MM.1S (cell line): ENCODE measurements around the gene SNTG2.

Experiments used
- DNase-seq: peaks from one replicate; pipeline ENCODE4 v3.0.0-alpha.2; 2015
- H2AFZ ChIP-seq: fragments of 300-600 bp; sonication (generic); 2 replicates; pipeline ENCODE4 v1.6.0; 2016; ENCODE audit warnings: antibody characterized with exemption, low read length
- H3F3A ChIP-seq: fragments of 300-600 bp; sonication (generic); 2 replicates; pipeline ENCODE4 v1.6.1; 2016; ENCODE audit warnings: mild to moderate bottlenecking, antibody characterized with exemption, low read length, moderate library complexity, mixed read lengths; ENCODE audit not compliant: insufficient read depth
- H3K27ac ChIP-seq: fragments of 300-600 bp; sonication (generic); 2 replicates; pipeline ENCODE4 v1.5.1; 2016; ENCODE audit warnings: mild to moderate bottlenecking, low read length
- H3K27me3 ChIP-seq: fragments of 300-600 bp; sonication (generic); replicated peaks from 2 replicates; pipeline ENCODE4 v1.6.0; 2016; ENCODE audit warnings: low read length; ENCODE audit not compliant: insufficient read depth
- H3K36me3 ChIP-seq: fragments of 300-600 bp; sonication (generic); replicated peaks from 2 replicates; pipeline ENCODE4 v1.6.1; 2016; ENCODE audit warnings: mild to moderate bottlenecking, low read length, mixed read lengths; ENCODE audit not compliant: insufficient read depth
- H3K4me1 ChIP-seq: fragments of 300-600 bp; sonication (generic); 2 replicates; pipeline ENCODE4 v1.6.1; 2016; ENCODE audit warnings: low read length, mixed read lengths
- H3K4me2 ChIP-seq: fragments of 300-600 bp; sonication (generic); 2 replicates; pipeline ENCODE4 v1.6.0; 2016; ENCODE audit warnings: low read depth, low read length
- H3K4me3 ChIP-seq: fragments of 300-600 bp; sonication (generic); 2 replicates; pipeline ENCODE4 v1.5.1; 2016; ENCODE audit warnings: low read length, mixed read lengths
- H3K79me2 ChIP-seq: fragments of 300-600 bp; sonication (generic); 2 replicates; pipeline ENCODE4 v1.6.1; 2016; ENCODE audit warnings: mixed run types, low read length, mixed read lengths
- H3K9ac ChIP-seq: fragments of 300-600 bp; sonication (generic); 2 replicates; pipeline ENCODE4 v1.6.1; 2016; ENCODE audit warnings: low read length, mixed read lengths
- H3K9me2 ChIP-seq: fragments of 300-600 bp; sonication (generic); replicated peaks from 2 replicates; pipeline ENCODE4 v1.6.1; 2016; ENCODE audit warnings: mild to moderate bottlenecking, low read length, mixed read lengths; ENCODE audit not compliant: insufficient read depth
- H3K9me3 ChIP-seq: fragments of 300-600 bp; sonication (generic); replicated peaks from 2 replicates; pipeline ENCODE4 v1.6.1; 2016; ENCODE audit warnings: mild to moderate bottlenecking, low read length, mixed read lengths; ENCODE audit not compliant: insufficient read depth
- H4K20me1 ChIP-seq: fragments of 300-600 bp; sonication (generic); 2 replicates; pipeline ENCODE4 v1.6.1; 2016; ENCODE audit warnings: mild to moderate bottlenecking, low read length, moderate library complexity, mixed read lengths; ENCODE audit not compliant: insufficient read depth
- EZH2 ChIP-seq: fragments of 300-600 bp; sonication (generic); optimal IDR thresholded peaks from 2 replicates; pipeline ENCODE3; 2017; ENCODE audit warnings: low read depth, mild to moderate bottlenecking, antibody characterized with exemption, low read length, mixed read lengths
- EZH2phosphoT487 ChIP-seq: fragments of 300-600 bp; sonication (generic); IDR thresholded peaks from 2 replicates; pipeline ENCODE4 v1.6.1; 2018; ENCODE audit warnings: antibody characterized with exemption, low read length
- TF ChIP-seq, protein P1 (sequence below): fragments of 300-600 bp; sonication (generic); IDR thresholded peaks from 2 replicates; pipeline ENCODE4 v1.5.1; 2016; ENCODE audit warnings: antibody characterized with exemption, low read length, mixed read lengths

Gene SNTG2

DNA sequence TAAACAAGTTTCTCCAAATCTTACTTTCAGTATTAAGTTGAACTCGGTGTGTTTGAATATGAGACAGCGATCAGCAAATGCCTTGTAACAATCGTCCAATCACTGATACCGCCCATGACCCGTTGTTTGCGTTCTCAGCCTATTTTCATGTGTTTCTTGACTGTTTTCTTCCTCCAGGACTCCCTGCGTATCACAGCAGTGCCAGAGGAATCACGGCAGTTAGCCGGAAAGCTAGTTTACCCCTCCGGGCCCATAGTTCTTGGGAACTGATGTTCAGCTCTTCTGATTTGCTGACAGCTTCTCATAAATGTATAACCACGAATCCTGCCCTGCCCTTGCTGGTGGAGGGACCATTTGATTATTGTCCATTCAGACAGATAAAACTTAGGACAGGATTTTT is 420.4 kb downstream of the SNTG2 start:
- no peaks in the 10 kb centered on the region for H3K4me1 ChIP-seq
- no peak overlapping the region for H3K9ac ChIP-seq
- TF ChIP-seq EZH2phosphoT487 (no peak), EZH2 (no peak)
- TF ChIP-seq, protein P1, sequence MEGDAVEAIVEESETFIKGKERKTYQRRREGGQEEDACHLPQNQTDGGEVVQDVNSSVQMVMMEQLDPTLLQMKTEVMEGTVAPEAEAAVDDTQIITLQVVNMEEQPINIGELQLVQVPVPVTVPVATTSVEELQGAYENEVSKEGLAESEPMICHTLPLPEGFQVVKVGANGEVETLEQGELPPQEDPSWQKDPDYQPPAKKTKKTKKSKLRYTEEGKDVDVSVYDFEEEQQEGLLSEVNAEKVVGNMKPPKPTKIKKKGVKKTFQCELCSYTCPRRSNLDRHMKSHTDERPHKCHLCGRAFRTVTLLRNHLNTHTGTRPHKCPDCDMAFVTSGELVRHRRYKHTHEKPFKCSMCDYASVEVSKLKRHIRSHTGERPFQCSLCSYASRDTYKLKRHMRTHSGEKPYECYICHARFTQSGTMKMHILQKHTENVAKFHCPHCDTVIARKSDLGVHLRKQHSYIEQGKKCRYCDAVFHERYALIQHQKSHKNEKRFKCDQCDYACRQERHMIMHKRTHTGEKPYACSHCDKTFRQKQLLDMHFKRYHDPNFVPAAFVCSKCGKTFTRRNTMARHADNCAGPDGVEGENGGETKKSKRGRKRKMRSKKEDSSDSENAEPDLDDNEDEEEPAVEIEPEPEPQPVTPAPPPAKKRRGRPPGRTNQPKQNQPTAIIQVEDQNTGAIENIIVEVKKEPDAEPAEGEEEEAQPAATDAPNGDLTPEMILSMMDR = no peak

GRCh38 chr2:1373830-1374229 is 423.2 kb downstream of the SNTG2 start:
- DNase-seq = no peak
- no peaks in the 10 kb centered on the region for H3K4me1 ChIP-seq

More for the DNA sequence above, 420.4 kb downstream of the SNTG2 start:
- DNase-seq = no peak
- no peaks in the 10 kb centered on the region for H3K9me3 ChIP-seq
- no peaks in the 10 kb centered on the region for H3K9me2 ChIP-seq
- no peaks in the 10 kb centered on the region for H3K27me3 ChIP-seq
- H3F3A ChIP-seq = no peaks in the 10 kb centered on the region
- no peaks in the 10 kb centered on the region for H3K79me2 ChIP-seq
- H3K4me2 ChIP-seq = no peak overlapping the region
- H3K27ac ChIP-seq = no peak overlapping the region
- H3K4me3 ChIP-seq = no peak overlapping the region
- no peaks in the 10 kb centered on the region for H3K36me3 ChIP-seq
- no peak overlapping the region for H2AFZ ChIP-seq
- no peaks in the 10 kb centered on the region for H4K20me1 ChIP-seq

GRCh38 chr2:1374287-1374686 is 423.6 kb downstream of the SNTG2 start:
- Histone ChIP-seq H3K79me2 (no peaks in the 10 kb centered on the region), H3K9ac (no peak overlapping the region), H3K4me3 (no peak overlapping the region), H3K27ac (no peak overlapping the region), H3K9me2 (no peaks in the 10 kb centered on the region), H3K36me3 (no peaks in the 10 kb centered on the region), H3K4me1 (no peaks in the 10 kb centered on the region), H3K9me3 (no peaks in the 10 kb centered on the region), H3K27me3 (no peaks in the 10 kb centered on the region), H4K20me1 (no peaks in the 10 kb centered on the region), H2AFZ (no peak overlapping the region), H3K4me2 (no peak overlapping the region), H3F3A (no peaks in the 10 kb centered on the region)
- TF ChIP-seq EZH2phosphoT487 (no peak), EZH2 (no peak)
- TF ChIP-seq, protein P1 = no peak
- no peak for DNase-seq

More at GRCh38 chr2:1373830-1374229, 423.2 kb downstream of the SNTG2 start:
- no peaks in the 10 kb centered on the region for H3K9me2 ChIP-seq
- no peaks in the 10 kb centered on the region for H3K79me2 ChIP-seq
- TF ChIP-seq, protein P1 = no peak
- TF ChIP-seq EZH2 = no peak
- TF ChIP-seq EZH2phosphoT487 = no peak
- H3K4me2 ChIP-seq = no peak overlapping the region
- no peaks in the 10 kb centered on the region for H3K27me3 ChIP-seq
- H3K4me3 ChIP-seq = no peak overlapping the region
- H3K9ac ChIP-seq = no peak overlapping the region
- no peaks in the 10 kb centered on the region for H3F3A ChIP-seq
- H3K9me3 ChIP-seq = no peaks in the 10 kb centered on the region
- H3K36me3 ChIP-seq = no peaks in the 10 kb centered on the region
- H2AFZ ChIP-seq = no peak overlapping the region
- H4K20me1 ChIP-seq = no peaks in the 10 kb centered on the region
- H3K27ac ChIP-seq = no peak overlapping the region
